ENCODE results near the gene CDS1.

The CDS1 gene

DNA sequence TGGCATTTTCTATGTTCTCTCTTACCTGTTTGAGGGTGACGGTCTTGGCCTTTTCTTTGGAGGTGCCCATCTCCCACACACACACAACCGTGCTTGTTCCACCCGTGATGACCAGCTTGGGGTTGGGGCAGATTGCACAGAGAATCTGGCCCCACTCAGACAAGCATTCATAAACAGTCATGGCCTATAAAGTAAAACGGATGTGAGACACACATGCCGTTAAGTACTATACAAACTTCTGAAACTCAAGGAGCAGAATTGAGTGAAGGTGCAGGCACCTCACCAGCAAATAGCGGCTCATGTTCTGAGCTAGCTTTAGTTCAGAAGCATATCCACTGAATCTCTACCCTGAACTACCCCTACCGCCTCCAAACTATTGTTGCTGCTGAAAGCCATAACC is 107.6 kb downstream of the CDS1 start:
- H3K4me3 ChIP-seq (ENCODE audit: low read depth in 1 of 2, low read length in 1 of 2): no peak overlapping the region
- TF ChIP-seq, protein P1, sequence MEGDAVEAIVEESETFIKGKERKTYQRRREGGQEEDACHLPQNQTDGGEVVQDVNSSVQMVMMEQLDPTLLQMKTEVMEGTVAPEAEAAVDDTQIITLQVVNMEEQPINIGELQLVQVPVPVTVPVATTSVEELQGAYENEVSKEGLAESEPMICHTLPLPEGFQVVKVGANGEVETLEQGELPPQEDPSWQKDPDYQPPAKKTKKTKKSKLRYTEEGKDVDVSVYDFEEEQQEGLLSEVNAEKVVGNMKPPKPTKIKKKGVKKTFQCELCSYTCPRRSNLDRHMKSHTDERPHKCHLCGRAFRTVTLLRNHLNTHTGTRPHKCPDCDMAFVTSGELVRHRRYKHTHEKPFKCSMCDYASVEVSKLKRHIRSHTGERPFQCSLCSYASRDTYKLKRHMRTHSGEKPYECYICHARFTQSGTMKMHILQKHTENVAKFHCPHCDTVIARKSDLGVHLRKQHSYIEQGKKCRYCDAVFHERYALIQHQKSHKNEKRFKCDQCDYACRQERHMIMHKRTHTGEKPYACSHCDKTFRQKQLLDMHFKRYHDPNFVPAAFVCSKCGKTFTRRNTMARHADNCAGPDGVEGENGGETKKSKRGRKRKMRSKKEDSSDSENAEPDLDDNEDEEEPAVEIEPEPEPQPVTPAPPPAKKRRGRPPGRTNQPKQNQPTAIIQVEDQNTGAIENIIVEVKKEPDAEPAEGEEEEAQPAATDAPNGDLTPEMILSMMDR (IDR thresholded peaks at IDR 0.05): no peak
- H3K36me3 ChIP-seq: peaks cover 100% of the 10 kb centered on the region
- no peaks in the 10 kb centered on the region for H3K4me1 ChIP-seq (ENCODE audit: control insufficient read depth in 1 of 2, insufficient read depth in 1 of 2, low read depth in 1 of 2, low read length in 1 of 2)
- no peak overlapping the region for H3K27ac ChIP-seq
- H3K9me3 ChIP-seq: no peaks in the 10 kb centered on the region
- H3K27me3 ChIP-seq: no peaks in the 10 kb centered on the region

DNA sequence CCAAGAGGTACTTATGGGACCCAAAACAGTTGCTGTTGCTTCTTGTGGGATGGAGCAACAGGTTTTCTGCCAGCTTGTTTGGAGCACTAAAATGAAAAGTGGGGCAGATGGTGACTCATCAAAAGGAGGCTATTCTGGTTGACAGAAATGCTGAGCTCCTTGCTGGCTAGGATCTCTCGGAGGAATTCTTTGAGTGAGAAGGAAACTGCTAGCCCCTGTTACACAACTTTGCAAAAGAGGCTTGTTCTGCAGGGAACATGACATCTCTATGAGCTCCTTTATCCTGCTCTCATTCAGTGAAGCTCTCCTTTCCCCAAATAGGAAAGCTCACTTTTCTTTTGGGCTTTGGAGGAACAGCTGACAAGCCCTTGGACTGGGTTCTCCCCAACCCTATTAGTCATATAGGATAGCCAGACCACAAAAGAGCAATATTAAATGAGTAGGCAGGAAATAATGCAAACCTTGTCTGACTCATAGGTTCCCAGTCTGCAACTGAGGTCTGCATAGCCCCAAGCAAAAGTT is 108.3 kb downstream of the CDS1 start:
- Histone ChIP-seq H3K4me1 (ENCODE audit: control insufficient read depth in 1 of 2, insufficient read depth in 1 of 2, low read depth in 1 of 2, low read length in 1 of 2) (no peaks in the 10 kb centered on the region), H3K27me3 (no peaks in the 10 kb centered on the region), H3K36me3 (peaks cover 100% of the 10 kb centered on the region), H3K27ac (no peak overlapping the region), H3K9me3 (no peaks in the 10 kb centered on the region), H3K4me3 (ENCODE audit: low read depth in 1 of 2, low read length in 1 of 2) (no peak overlapping the region)
- TF ChIP-seq, protein P1 (IDR thresholded peaks at IDR 0.05): no peak

DNA sequence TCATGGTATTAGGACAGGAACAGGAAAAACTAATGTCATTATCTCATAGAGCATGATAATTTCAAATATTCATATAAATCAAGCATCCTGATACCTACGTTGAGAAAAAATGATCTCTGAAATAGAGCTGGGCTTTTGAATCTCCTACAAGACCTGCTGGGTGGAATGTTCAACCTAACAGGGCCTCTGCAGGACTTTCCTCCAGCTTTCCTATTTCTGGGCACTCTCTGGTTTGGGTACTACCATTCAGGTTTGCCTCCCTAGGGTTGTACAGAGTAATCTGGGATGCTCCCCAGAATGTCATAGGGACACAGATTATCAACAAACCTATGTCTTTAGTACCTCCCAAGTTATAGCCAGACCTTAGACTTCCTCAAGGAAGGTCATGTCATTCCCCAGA is 108.9 kb downstream of the CDS1 start:
- Histone ChIP-seq H3K36me3 (peaks cover 100% of the 10 kb centered on the region), H3K4me1 (ENCODE audit: control insufficient read depth in 1 of 2, insufficient read depth in 1 of 2, low read depth in 1 of 2, low read length in 1 of 2) (no peaks in the 10 kb centered on the region), H3K9me3 (no peaks in the 10 kb centered on the region), H3K27ac (no peak overlapping the region), H3K27me3 (no peaks in the 10 kb centered on the region), H3K4me3 (ENCODE audit: low read depth in 1 of 2, low read length in 1 of 2) (no peak overlapping the region)
- TF ChIP-seq, protein P1 (IDR thresholded peaks at IDR 0.05): no peak

- no peaks in the 10 kb centered on the region for H3K9me3 ChIP-seq
- H3K4me1 ChIP-seq (ENCODE audit: control insufficient read depth in 1 of 2, insufficient read depth in 1 of 2, low read depth in 1 of 2, low read length in 1 of 2): no peaks in the 10 kb centered on the region
- H3K4me3 ChIP-seq (ENCODE audit: low read depth in 1 of 2, low read length in 1 of 2): no peak overlapping the region
- H3K36me3 ChIP-seq: peaks cover 97% of the 10 kb centered on the region
- TF ChIP-seq, protein P1 (IDR thresholded peaks at IDR 0.05): no peak
- H3K27ac ChIP-seq: no peak overlapping the region
- H3K27me3 ChIP-seq: no peaks in the 10 kb centered on the region
Observed at GRCh38 chr4:84697159-84697558, 114.2 kb downstream of the CDS1 start.

- TF ChIP-seq, protein P1 (IDR thresholded peaks at IDR 0.05): no peak
- Histone ChIP-seq H3K36me3 (peaks cover 97% of the 10 kb centered on the region), H3K27ac (no peak overlapping the region), H3K4me3 (ENCODE audit: low read depth in 1 of 2, low read length in 1 of 2) (no peak overlapping the region), H3K9me3 (no peaks in the 10 kb centered on the region), H3K4me1 (ENCODE audit: control insufficient read depth in 1 of 2, insufficient read depth in 1 of 2, low read depth in 1 of 2, low read length in 1 of 2) (no peaks in the 10 kb centered on the region), H3K27me3 (no peaks in the 10 kb centered on the region)
Observed at GRCh38 chr4:84697615-84698201, 114.8 kb downstream of the CDS1 start.
